ENCODE results near the gene FBXO3. TPM values are rescaled to one million over a fixed set of nuclear protein-coding genes. Genes with fewer than 3 reads are reported as not detected.
"Not testable (repeated sequence)": the region's sequence is repeated elsewhere in the genome, so short reads cannot be mapped to it uniquely, and the experiment has no call there.

FBXO3 gene
- total RNA-seq, 4 donors from 2014 or later = 23.0 to 55.8 (median 30.8) TPM

DNA sequence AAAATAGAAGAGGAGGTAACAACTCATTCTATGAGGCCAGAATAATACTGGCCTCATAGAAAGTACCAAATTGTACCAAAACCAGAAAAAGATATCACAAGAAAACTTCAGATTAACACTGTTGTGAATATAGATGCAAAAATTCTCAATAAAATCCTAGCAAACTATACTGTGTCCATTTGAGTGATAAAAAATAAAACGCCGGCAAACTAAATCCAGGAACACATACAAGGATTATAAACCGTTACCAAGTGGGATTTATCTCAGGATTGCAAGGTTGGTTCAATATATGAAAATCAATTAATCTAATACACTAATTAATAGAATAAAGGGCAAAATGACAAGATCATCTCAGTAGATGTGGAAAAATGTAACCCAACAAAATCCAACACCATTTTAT is 23.6 kb upstream of the FBXO3 start:
- DNase-seq (ENCODE audit: low spot score) = no peak
- TF ChIP-seq, protein P1, sequence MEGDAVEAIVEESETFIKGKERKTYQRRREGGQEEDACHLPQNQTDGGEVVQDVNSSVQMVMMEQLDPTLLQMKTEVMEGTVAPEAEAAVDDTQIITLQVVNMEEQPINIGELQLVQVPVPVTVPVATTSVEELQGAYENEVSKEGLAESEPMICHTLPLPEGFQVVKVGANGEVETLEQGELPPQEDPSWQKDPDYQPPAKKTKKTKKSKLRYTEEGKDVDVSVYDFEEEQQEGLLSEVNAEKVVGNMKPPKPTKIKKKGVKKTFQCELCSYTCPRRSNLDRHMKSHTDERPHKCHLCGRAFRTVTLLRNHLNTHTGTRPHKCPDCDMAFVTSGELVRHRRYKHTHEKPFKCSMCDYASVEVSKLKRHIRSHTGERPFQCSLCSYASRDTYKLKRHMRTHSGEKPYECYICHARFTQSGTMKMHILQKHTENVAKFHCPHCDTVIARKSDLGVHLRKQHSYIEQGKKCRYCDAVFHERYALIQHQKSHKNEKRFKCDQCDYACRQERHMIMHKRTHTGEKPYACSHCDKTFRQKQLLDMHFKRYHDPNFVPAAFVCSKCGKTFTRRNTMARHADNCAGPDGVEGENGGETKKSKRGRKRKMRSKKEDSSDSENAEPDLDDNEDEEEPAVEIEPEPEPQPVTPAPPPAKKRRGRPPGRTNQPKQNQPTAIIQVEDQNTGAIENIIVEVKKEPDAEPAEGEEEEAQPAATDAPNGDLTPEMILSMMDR (IDR thresholded peaks at IDR 0.05) = no peak
- ATAC-seq (ENCODE audit: low FRiP score) = no peak

DNA sequence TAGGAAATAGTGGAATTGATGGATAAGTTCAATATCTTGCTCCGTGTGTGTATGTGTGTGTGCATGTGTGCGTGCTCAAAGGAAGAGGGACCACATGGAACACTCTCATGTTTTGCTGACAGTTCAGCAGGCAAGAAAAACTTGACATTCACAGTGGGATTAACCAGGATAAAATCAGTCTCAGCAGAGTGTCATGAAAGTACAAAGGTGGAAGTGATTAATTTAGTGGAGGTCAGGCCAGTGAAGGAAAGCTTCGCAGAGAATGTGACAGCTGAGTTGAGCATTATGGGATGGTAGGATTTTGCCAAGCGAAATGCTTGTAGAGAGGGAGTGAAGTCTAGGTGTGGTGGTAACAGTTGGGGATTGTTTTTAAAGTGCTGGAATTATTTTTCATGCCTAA is 15.7 kb upstream of the FBXO3 start:
- DNase-seq (ENCODE audit: low spot score) = no peak
- TF ChIP-seq, protein P1 (IDR thresholded peaks at IDR 0.05) = no peak
- no peak for ATAC-seq (ENCODE audit: low FRiP score)

DNA sequence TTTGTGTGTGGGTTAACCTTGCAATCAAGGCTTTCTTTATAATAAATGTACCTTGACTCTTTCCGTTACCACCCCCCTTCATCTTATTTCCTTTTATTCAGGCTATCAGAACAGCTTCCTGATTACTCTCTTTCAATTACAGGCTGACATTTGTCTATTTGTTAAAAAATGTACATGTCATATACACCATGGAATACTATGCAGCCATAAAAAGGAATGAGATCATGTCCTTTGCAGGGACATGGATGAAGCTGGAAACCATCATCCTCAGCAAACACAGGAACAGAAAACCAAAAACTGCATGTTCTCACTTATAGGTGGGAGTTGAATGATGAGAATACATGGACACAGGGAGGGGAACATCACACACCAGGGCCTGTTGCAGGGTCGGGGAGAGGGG is 13.8 kb upstream of the FBXO3 start:
- ATAC-seq (ENCODE audit: low FRiP score); DNase-seq (ENCODE audit: low spot score): not testable (repeated sequence)

DNA sequence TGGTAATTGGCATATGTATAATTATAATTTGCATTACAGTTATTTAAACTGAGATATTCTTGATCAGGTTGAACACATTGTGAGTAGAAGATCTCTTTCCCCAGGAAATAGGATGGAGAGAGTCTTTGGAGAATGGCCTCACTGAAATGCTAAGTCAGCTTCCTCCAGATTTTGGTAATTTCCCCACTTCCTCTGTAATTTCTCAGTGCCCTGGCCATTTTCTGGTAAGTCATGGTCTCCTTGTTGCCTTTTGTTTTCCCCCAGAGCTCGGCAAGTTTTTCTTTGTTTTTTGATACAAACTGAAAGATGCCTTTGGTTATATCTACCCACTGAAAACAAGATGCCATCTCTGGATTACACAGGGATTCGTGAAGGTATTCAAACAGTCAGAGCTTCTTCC is 12.8 kb upstream of the FBXO3 start:
- TF ChIP-seq, protein P1 (IDR thresholded peaks at IDR 0.05) = no peak
- ATAC-seq (ENCODE audit: low FRiP score) (no peak), DNase-seq (ENCODE audit: low spot score) (no peak)

DNA sequence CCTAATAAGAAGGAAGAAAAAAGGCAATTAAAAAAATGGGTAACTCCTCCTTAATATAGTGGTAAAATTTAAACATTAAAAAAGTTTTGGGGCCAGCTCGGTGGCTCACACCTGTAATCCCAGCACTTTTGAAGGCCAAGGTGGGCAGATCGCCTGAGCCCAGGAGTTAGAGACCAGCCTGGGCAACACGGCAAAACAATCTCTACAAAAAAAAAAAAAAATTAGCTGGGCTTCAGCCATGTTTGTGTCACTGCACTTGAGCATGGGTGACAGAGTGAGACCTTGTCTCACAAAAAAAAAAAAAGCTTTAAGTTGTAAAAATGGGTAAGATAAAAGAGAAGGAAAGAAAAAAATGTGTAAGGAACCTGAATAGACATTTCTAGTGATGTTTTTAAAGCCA is 11.3 kb upstream of the FBXO3 start:
- DNase-seq (ENCODE audit: low spot score) (no peak), ATAC-seq (ENCODE audit: low FRiP score) (no peak)
- TF ChIP-seq, protein P1 (IDR thresholded peaks at IDR 0.05) = no peak

DNA sequence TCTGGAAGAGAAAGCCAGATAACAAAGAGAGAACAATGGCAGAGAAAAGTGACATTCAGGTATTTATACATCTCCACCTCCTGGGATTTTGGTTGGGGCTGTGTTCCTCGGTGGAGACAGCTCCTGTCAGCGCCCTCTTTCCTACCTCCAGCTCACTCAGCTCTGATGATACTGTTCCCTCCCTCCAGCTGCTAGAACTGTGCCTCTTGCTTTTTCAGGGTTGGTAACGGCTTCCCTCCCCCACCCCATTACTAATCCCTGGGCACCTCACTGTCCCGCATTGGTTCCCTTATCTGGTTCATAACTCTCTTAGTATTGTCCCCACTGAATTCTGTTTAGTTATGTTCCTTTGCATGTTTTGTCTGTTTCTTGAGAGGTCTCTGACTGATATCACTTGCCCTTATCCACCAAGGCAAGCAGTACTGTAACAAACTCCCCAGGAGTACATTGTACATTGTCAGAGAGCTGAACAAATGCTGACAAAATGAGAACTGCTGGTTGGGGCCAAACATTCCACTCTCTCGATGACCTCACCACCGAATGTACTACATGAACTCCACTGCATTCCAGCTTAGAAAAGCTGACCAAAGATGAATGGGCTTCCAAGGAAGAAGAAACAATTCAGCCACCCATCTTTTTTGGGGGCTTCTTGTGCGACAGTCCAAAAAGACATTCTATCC is 5.7 kb upstream of the FBXO3 start:
- DNase-seq (ENCODE audit: low spot score) (no peak), ATAC-seq (ENCODE audit: low FRiP score) (no peak)
- TF ChIP-seq, protein P1 (IDR thresholded peaks at IDR 0.05) = no peak

DNA sequence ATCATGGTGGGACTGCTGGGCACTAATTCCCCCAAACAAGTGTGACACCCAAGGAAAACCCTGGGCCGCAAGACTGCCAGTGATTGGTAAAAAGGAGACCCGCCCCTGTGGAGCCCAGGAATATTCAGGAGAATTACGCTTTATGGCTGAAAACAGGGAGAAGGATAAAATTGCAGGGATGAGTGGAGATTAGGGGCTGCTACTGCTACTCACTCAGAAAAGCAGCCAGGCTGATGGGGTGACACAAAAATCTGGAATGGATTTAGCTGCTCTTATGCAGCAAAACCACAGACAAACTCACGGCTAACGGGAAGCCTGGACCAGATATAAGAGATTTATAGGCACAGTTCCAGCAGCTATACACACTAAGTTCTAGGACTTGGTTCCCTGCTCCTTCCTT is 4.4 kb upstream of the FBXO3 start:
- no peak for DNase-seq (ENCODE audit: low spot score)
- ATAC-seq (ENCODE audit: low FRiP score) = no peak
- TF ChIP-seq, protein P1 (IDR thresholded peaks at IDR 0.05) = no peak
